ENCODE data around the gene PCBP4.
A peak's percentile ranks its signal among the peaks of the same experiment; 100 is the strongest.

PCBP4 gene

DNA sequence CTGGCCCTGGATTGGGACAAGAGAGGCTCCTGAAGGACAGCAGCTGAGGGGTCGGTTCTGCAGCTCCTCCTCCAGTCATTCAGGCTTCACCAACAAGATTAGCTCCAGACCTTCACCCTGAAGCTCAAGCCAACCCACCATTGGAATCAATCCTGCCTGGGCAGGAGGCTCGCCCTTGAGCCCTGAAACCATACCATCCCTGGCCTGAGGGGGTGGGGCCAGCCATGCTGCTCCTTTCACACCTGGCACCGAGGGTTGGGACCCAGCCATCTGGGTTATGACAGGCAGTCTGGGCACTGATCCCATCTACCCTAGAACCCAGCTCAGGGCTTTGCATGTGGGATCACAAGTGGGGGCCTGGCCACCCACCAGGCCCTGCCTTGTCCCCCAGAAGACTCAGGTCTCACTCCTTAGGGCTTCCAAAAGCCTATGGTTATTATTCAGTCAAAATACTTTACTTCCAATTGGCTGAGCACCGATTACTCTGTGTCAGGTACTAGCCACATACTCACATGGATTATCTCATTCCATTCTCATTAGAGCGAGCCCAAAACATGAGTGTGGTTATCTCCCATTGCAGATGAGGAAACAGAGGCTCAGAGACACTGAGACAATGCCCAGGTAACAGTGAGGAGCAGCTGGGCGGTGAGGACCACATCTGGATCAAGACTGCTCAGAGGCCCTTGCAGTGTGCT lies 3.5 kb upstream of the PCBP4 start:
- DNase-seq: no peak

- DNase-seq: no peak
These were observed 2.6 kb upstream of the PCBP4 start for GRCh38 chr3:51969841-51970240.

DNA sequence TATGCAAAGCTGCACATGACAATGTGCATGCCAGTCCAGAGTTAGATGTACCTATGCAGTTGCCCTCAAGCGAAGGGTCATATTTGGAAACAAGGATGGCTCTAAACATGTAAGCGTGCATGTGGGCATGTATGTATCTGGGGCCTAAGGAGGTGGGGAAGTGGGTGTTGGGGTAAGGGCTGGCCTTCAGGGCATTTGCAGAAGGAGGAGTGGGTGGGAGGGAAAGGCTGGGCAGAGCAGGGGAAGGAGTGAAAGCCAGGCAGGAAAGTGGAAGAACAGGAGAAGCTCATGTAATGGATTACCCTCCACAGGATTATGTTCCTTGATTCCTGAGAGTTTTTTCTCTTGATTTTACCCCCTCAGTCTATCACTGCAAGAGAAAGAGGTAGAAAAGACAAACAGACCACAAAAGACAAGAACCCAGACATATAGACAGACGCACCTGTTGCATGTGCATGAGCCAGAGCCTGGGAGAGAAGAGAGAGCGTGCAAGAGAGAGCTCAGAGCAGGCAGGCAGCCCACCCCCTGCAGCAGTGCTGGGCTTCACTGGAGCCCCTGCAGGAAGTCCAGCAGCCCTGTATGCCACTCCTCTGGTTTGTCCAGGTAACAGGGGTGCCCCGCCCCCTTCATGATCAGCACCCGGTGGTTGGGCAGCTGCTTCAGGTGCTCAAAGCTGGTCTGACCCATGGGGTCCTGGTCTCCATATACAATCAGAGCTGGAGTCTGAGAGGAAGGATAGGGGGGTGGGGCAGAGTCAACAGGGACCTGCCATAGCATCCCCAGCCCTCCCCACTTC lies 1.8 kb upstream of the PCBP4 start:
- no peak for DNase-seq

GRCh38 chr3:51968170-51968775 lies 1.0 kb upstream of the PCBP4 start:
- DNase-seq: no peak

GRCh38 chr3:51966922-51967383 lies 301 bp downstream of the PCBP4 start:
- peak; percentile 10 for DNase-seq

DNA sequence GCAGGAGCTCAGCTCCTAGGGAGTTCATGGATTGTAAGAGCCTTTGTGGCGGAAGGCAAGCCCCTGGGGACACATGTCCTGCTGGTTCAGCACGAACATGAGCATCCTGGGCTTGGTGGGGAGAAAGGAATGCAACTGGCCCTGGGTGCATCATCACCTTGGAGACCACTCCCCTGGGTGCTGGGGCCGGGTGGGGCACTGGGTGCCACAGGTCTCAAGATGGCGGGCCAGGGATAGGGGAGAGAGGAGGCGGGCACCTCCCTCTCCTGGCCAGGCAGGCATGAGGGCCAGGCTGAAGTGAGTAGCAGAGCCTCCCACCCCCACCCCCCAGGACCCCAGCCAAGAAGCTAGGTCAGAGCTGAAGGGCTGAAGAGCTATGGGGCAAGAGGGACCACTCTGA lies 768 bp downstream of the PCBP4 start:
- DNase-seq: no peak

- DNase-seq: no peak
These were observed 1.2 kb downstream of the PCBP4 start for GRCh38 chr3:51966016-51966415.

DNA sequence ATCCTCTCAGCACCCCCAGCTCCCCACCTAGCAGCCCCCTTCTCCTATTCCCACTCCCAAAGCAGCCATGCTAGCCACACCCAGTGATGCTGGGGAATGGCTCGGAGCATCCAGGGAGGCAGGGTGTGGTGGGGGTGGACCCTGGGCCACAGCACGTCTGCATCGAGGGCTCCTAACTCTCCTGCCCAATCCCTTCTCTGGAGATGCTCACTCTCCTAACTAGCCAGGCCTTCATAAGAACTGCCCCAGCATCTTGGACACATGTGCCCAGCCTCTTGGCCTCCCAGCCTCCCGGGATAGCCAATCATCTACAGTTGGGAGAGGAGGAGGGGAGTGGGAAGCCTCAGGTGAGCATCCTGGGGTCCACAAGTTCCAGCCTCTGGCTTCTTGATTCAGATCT lies 2.7 kb downstream of the PCBP4 start:
- DNase-seq: no peak

- no peak for DNase-seq
These were observed 3.3 kb downstream of the PCBP4 start for GRCh38 chr3:51963951-51964451.

- no peak for DNase-seq
These were observed 4.3 kb downstream of the PCBP4 start for GRCh38 chr3:51962854-51963530.

GRCh38 chr3:51961602-51962569 lies 5.4 kb downstream of the PCBP4 start:
- DNase-seq: no peak

GRCh38 chr3:51961011-51961410 lies 6.2 kb downstream of the PCBP4 start:
- DNase-seq: no peak

- no peak for DNase-seq
These were observed 6.9 kb downstream of the PCBP4 start for GRCh38 chr3:51960386-51960785.

GRCh38 chr3:51959651-51960050 lies 7.6 kb downstream of the PCBP4 start:
- DNase-seq: no peak

DNA sequence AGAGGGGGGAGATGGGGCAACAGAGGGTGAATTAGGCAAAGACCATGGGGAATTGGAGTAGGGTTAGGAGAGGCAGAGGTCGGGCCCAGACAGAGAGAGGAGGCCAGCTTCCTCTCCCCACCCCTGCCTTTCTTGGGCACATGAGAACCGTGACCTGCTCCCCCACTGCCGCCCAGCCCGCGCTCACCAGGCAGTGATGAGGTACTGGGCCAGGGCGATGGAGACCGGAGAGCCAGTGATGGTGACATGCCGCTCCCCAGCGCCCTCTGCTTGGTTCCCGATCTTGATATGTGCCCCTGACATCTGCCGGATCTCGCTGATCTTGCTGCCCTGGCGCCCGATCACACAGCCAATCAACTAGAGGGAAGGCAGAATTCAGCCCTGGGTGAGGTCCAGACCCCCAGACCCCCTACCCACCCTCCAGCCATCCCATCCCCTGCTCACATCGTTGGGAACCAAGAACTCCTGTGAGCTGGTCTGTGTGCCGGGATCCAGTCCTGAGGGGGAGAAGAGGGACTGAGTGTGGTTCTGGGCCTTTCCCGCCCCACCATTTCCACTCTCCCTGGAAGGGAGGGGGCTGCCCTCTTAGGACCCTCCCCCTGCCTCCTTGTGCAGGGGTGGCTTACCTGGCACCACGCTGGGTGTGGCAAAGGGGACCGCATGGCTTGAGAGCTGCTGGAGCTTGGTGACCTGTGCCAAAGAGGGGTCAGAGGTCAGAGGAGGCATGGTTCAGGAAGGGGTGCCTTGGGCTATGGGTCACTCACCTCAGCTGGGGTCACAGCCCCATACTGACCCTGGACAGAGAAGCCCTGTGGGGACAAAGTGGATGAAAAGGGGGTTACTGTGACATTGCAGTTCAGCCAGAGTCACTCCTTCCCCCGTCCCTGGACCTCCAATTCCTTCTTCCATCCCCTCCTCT lies 8.4 kb downstream of the PCBP4 start:
- no peak for DNase-seq

DNA sequence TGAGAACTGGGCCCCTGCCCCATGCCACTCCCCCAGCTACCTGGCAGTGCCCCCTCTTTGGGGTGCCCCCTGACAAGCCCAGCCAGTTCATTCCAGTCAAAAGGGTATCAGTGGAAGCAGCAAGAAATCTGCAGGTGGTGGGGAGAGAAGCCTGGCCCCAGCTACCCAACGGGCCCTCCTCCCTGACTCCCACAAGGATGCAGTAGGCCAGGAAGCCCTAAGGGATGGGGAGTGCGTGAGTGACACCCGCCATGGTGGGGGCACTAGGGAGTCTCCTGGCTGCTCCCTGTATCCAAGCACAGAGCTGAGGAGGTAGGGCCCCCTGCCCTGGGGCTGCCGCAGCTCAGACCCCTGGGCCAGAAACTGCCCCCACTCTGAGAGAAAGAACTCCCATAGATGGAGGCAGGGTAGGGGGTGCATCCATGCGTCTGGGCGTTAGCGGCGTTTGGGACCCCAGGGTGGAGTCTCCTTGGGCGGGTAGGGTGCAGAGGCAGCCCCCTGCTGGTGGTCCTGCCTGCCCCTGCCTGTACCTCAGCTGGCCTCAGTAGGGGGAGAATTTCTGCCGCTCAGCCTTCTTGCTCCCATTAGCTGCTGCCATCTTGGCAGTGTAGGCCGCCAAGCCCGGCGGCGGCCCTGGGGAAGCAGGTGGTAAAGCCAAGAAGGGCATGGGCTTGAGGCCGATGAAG lies 9.6 kb downstream of the PCBP4 start:
- DNase-seq: no peak

DNA sequence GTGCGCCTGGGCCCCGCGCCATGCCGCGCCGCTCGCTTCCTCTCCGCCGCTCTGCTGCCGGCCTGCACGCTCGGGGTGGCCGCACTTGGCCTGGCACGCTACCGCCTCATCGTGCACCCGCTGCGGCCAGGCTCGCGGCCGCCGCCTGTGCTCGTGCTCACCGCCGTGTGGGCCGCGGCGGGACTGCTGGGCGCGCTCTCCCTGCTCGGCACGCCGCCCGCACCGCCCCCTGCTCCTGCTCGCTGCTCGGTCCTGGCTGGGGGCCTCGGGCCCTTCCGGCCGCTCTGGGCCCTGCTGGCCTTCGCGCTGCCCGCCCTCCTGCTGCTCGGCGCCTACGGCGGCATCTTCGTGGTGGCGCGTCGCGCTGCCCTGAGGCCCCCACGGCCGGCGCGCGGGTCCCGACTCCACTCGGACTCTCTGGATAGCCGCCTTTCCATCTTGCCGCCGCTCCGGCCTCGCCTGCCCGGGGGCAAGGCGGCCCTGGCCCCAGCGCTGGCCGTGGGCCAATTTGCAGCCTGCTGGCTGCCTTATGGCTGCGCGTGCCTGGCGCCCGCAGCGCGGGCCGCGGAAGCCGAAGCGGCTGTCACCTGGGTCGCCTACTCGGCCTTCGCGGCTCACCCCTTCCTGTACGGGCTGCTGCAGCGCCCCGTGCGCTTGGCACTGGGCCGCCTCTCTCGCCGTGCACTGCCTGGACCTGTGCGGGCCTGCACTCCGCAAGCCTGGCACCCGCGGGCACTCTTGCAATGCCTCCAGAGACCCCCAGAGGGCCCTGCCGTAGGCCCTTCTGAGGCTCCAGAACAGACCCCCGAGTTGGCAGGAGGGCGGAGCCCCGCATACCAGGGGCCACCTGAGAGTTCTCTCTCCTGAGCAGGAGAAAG lies 11.1 kb downstream of the PCBP4 start:
- DNase-seq: no peak

- DNase-seq: no peak
These were observed 11.9 kb downstream of the PCBP4 start, which contains the start of gene GPR62 for GRCh38 chr3:51955175-51955892. Gene GPR62 (plus strand): TSS chr3:51955381. CDS start chr3:51955653, 272 bp downstream.

All from activated effector memory CD4-positive, alpha-beta T cell treated with Interleukin-2 at 50 U/mL for 16 hours (primary cell).